Measurements from ENCODE around the gene QSOX2. TPM values are rescaled to one million over a fixed set of nuclear protein-coding genes. Genes with fewer than 3 reads are reported as not detected.

The QSOX2 gene
- total RNA-seq, 2 experiments from 2014 or later = 50.0 to 57.5 TPM

GRCh38 chr9:136204838-136205706 is 40.5 kb downstream of the QSOX2 start, which contains the start of gene LHX3:
Gene LHX3, minus strand, starts transcription at chr9:136205128. Its CDS starts 116 bp downstream, at chr9:136205012.
- intact Hi-C loops (cut with micrococcal nuclease; ENCODE audit: unreplicated experiment) = no loop called here
- Histone ChIP-seq H3K36me3 (ENCODE audit: insufficient read depth, low read length) (peaks cover 31% of the 10 kb centered on the region; the same call in 1 of the 2 replicates), H3K4me2 (ENCODE audit: low read length) (no peak within 1 kb of the TSS), H3K4me3 (ENCODE audit: low read depth, low read length, poor library complexity, severe bottlenecking) (no peak within 1 kb of the TSS), H3K9me3 (ENCODE audit: low read length) (no peaks in the 10 kb centered on the region), H2AFZ (ENCODE audit: low read length) (no peak within 1 kb of the TSS), H3K79me2 (ENCODE audit: insufficient read depth, low read depth, low read length) (no peaks in the 10 kb centered on the region), H3K9me2 (ENCODE audit: insufficient read depth, low read length) (no peaks in the 10 kb centered on the region), H4K20me1 (ENCODE audit: insufficient read depth, low read length) (peaks cover 4% of the 10 kb centered on the region; the same call in 1 of the 2 replicates), H3K27ac (ENCODE audit: low read depth, low read length, poor library complexity, severe bottlenecking) (no peak within 1 kb of the TSS), H3K4me1 (ENCODE audit: insufficient read depth, low read length, poor library complexity, severe bottlenecking) (no peaks in the 10 kb centered on the region)
- no peak for DNase-seq (ENCODE audit: low spot score)
- no TSS peak for BruUV-seq (replicated peaks)
- ChIA-PET POLR2A (no interaction called here), CTCF (ENCODE audit: unreplicated experiment) (no interaction called here)
- TF ChIP-seq EZH2phosphoT487 (IDR thresholded peaks at IDR 0.05; ENCODE audit: borderline replicate concordance, low read depth, low read length) = no peak
- TF ChIP-seq CTCF (conservative IDR thresholded peaks at IDR 0.05; ENCODE audit: low read length) = no peak

GRCh38 chr9:136204145-136204805 is 41.3 kb downstream of the QSOX2 start:
- intact Hi-C loops (cut with micrococcal nuclease; ENCODE audit: unreplicated experiment) = no loop called here
- Histone ChIP-seq H4K20me1 (ENCODE audit: insufficient read depth, low read length) (peaks cover 4% of the 10 kb centered on the region; the same call in 1 of the 2 replicates), H3K4me1 (ENCODE audit: insufficient read depth, low read length, poor library complexity, severe bottlenecking) (no peaks in the 10 kb centered on the region), H3K9me2 (ENCODE audit: insufficient read depth, low read length) (no peaks in the 10 kb centered on the region), H3K4me2 (ENCODE audit: low read length) (no peak overlapping the region), H3K4me3 (ENCODE audit: low read depth, low read length, poor library complexity, severe bottlenecking) (no peak overlapping the region), H3K36me3 (ENCODE audit: insufficient read depth, low read length) (peaks cover 26% of the 10 kb centered on the region; the same call in 1 of the 2 replicates), H3K9me3 (ENCODE audit: low read length) (no peaks in the 10 kb centered on the region), H3K27ac (ENCODE audit: low read depth, low read length, poor library complexity, severe bottlenecking) (no peak overlapping the region), H3K79me2 (ENCODE audit: insufficient read depth, low read depth, low read length) (no peaks in the 10 kb centered on the region), H2AFZ (ENCODE audit: low read length) (no peak overlapping the region)
- CTCF ChIA-PET (ENCODE audit: unreplicated experiment) = no interaction called here
- DNase-seq (ENCODE audit: low spot score) = no peak
- TF ChIP-seq CTCF (conservative IDR thresholded peaks at IDR 0.05; ENCODE audit: low read length) = no peak
- no TSS peak for BruUV-seq (replicated peaks)
- POLR2A ChIA-PET = no interaction called here
